Posterior vena cava (tissue), 2 donors: ENCODE results near the gene CHMP2B. TPM values are rescaled to one million over a fixed set of nuclear protein-coding genes. Genes with fewer than 3 reads are reported as not detected.
A peak's percentile ranks its signal among the peaks of the same experiment; 100 is the strongest.

Source experiments
- DNase-seq: peaks from one replicate; pipeline ENCODE4 v3.0.0-alpha.2; 2020; ENCODE audit warnings: low spot score
- intact Hi-C, 2 donors: fragments of 100-400 bp; cut with DNase I; formaldehyde crosslinking; loops; one replicate each; pipeline versions ENCODE4 v1.14.1 to v1.14.2; 2022 to 2023
- long read RNA-seq, 2 donors: library from polyadenylated mRNA; unstranded; transcript quantifications; one replicate each; pipeline ENCODE4 v2.0.0, GENCODE V29; 2020 to 2021
- total RNA-seq, 2 donors: library from RNA; stranded (reverse); fragmentation: NEBNext Ultra II Directional; extraction: Animal tissue kit (Norgen Biotek cat#: 25700); gene quantifications; one replicate each; pipeline ENCODE4 v1.2.1, GENCODE V29; 2021
- donor health status: DM: yes; HTN: yes; CAD: no.
- donor health status: DM: yes; HTN: yes; CAD: no.

The CHMP2B gene
- 10 to 100 TPM; 45.0 to 60.8 TPM for total RNA-seq
- long read RNA-seq, donor 1, transcript CHMP2B-201 (6 exons, 2,557 nt), result major isoform, 20 of 23 reads
- long read RNA-seq, donor 1, partial matches to known transcripts, result 2 of 23 reads
- long read RNA-seq, donor 1, other reads (novel, unspliced or antisense), result 0 of 23 reads
- long read RNA-seq, donor 2, transcript CHMP2B-201 (6 exons, 2,557 nt), result major isoform, 93 of 101 reads
- long read RNA-seq, donor 2, partial matches to known transcripts, result 5 of 101 reads
- long read RNA-seq, donor 2, other reads (novel, unspliced or antisense), result 2 of 101 reads

- DNase-seq, result peak; percentile 98
- intact Hi-C loops, result no loop called here
Observed at GRCh38 chr3:87227104-87227834, at the start of gene CHMP2B. TSS of gene CHMP2B (plus strand) at chr3:87227309. CDS start at chr3:87227523, 214 bp downstream.

GRCh38 chr3:87179642-87180041 lies 47.5 kb upstream of the CHMP2B start:
- intact Hi-C loops, result loop anchor here in 1 of 2 donors (10.0 kb wide), 1 partner anchor 425 kb away; no protein-coding TSS in a partner anchor
- no peak for DNase-seq

GRCh38 chr3:87181551-87181950 lies 45.6 kb upstream of the CHMP2B start:
- intact Hi-C loops, result no loop called here
- DNase-seq, result no peak

- intact Hi-C loops, result no loop called here
- DNase-seq, result no peak
Observed at GRCh38 chr3:87182023-87182422, 45.1 kb upstream of the CHMP2B start.

GRCh38 chr3:87186608-87187159 lies 40.4 kb upstream of the CHMP2B start:
- intact Hi-C loops, result no loop called here

GRCh38 chr3:87191175-87191574 lies 35.9 kb upstream of the CHMP2B start:
- no peak for DNase-seq
- intact Hi-C loops, result no loop called here

More at GRCh38 chr3:87186608-87187159, 40.4 kb upstream of the CHMP2B start:
- DNase-seq, result no peak

- no peak for DNase-seq
- intact Hi-C loops, result no loop called here
Observed at GRCh38 chr3:87191641-87192040, 35.5 kb upstream of the CHMP2B start.

GRCh38 chr3:87196879-87197278 lies 30.2 kb upstream of the CHMP2B start:
- intact Hi-C loops, result no loop called here
- no peak for DNase-seq

GRCh38 chr3:87197531-87197930 lies 29.6 kb upstream of the CHMP2B start:
- no peak for DNase-seq
- intact Hi-C loops, result no loop called here

GRCh38 chr3:87198774-87199173 lies 28.3 kb upstream of the CHMP2B start:
- intact Hi-C loops, result no loop called here

GRCh38 chr3:87199628-87200027 lies 27.5 kb upstream of the CHMP2B start:
- DNase-seq, result no peak
- intact Hi-C loops, result no loop called here

More at GRCh38 chr3:87198774-87199173, 28.3 kb upstream of the CHMP2B start:
- no peak for DNase-seq

- intact Hi-C loops, result no loop called here
- no peak for DNase-seq
Observed at GRCh38 chr3:87200060-87200647, 27.0 kb upstream of the CHMP2B start.

GRCh38 chr3:87201727-87202126 lies 25.4 kb upstream of the CHMP2B start:
- intact Hi-C loops, result no loop called here
- DNase-seq, result no peak

GRCh38 chr3:87203809-87204208 lies 23.3 kb upstream of the CHMP2B start:
- no peak for DNase-seq
- intact Hi-C loops, result no loop called here

GRCh38 chr3:87206070-87206469 lies 21.0 kb upstream of the CHMP2B start:
- intact Hi-C loops, result no loop called here
- DNase-seq, result no peak

- no peak for DNase-seq
Observed at GRCh38 chr3:87206635-87207034, 20.5 kb upstream of the CHMP2B start.

GRCh38 chr3:87207460-87207859 lies 19.6 kb upstream of the CHMP2B start:
- intact Hi-C loops, result no loop called here
- no peak for DNase-seq

More at GRCh38 chr3:87206635-87207034, 20.5 kb upstream of the CHMP2B start:
- intact Hi-C loops, result no loop called here

- DNase-seq, result no peak
- intact Hi-C loops, result no loop called here
Observed at GRCh38 chr3:87209111-87209510, 18.0 kb upstream of the CHMP2B start.

- intact Hi-C loops, result no loop called here
Observed at GRCh38 chr3:87218560-87218959, 8.5 kb upstream of the CHMP2B start.

GRCh38 chr3:87219611-87220010 lies 7.5 kb upstream of the CHMP2B start:
- intact Hi-C loops, result no loop called here
- DNase-seq, result no peak

More at GRCh38 chr3:87218560-87218959, 8.5 kb upstream of the CHMP2B start:
- no peak for DNase-seq
